ENCODE data around the gene RCE1.
A peak's percentile ranks its signal among the peaks of the same experiment; 100 is the strongest.

The RCE1 gene

GRCh38 chr11:66882561-66883015, 39.3 kb downstream of the RCE1 start:
- H3K4me3 ChIP-seq (ENCODE audit: low read length in 2 of 2): peak overlapping the region; percentile 26 to 72
- no peaks in the 10 kb centered on the region for H3K36me3 ChIP-seq (ENCODE audit: control insufficient read depth in 2 of 2, insufficient read depth in 2 of 2, low read length in 2 of 2)
- H3K9me3 ChIP-seq (ENCODE audit: control insufficient read depth in 2 of 2, low read length in 2 of 2): no peaks in the 10 kb centered on the region
- H3K4me1 ChIP-seq (ENCODE audit: control insufficient read depth, insufficient read depth, low read length): peaks cover 23% of the 10 kb centered on the region
- no peaks in the 10 kb centered on the region for H3K27me3 ChIP-seq (ENCODE audit: control insufficient read depth in 1 of 2, insufficient read depth in 2 of 2, low read length in 2 of 2)
- peak overlapping the region; percentile 70 for H3K27ac ChIP-seq (ENCODE audit: low read length)
- peak overlapping the region; percentile 24 to 58 for H3K9ac ChIP-seq (ENCODE audit: low read length in 2 of 2)

- H3K27ac ChIP-seq (ENCODE audit: low read length): peak overlapping the region; percentile 70
- no peaks in the 10 kb centered on the region for H3K27me3 ChIP-seq (ENCODE audit: control insufficient read depth in 1 of 2, insufficient read depth in 2 of 2, low read length in 2 of 2)
- no peaks in the 10 kb centered on the region for H3K36me3 ChIP-seq (ENCODE audit: control insufficient read depth in 2 of 2, insufficient read depth in 2 of 2, low read length in 2 of 2)
- peaks cover 22% of the 10 kb centered on the region for H3K4me1 ChIP-seq (ENCODE audit: control insufficient read depth, insufficient read depth, low read length)
- H3K4me3 ChIP-seq (ENCODE audit: low read length in 2 of 2): peak overlapping the region; percentile 26 to 72
- peak overlapping the region; percentile 24 to 58 for H3K9ac ChIP-seq (ENCODE audit: low read length in 2 of 2)
- no peaks in the 10 kb centered on the region for H3K9me3 ChIP-seq (ENCODE audit: control insufficient read depth in 2 of 2, low read length in 2 of 2)
Measured at GRCh38 chr11:66883016-66883965, 40.0 kb downstream of the RCE1 start.

- H3K4me3 ChIP-seq (ENCODE audit: low read length in 2 of 2): no peak overlapping the region
- no peak overlapping the region for H3K9ac ChIP-seq (ENCODE audit: low read length in 2 of 2)
- no peaks in the 10 kb centered on the region for H3K36me3 ChIP-seq (ENCODE audit: control insufficient read depth in 2 of 2, insufficient read depth in 2 of 2, low read length in 2 of 2)
- no peaks in the 10 kb centered on the region for H3K9me3 ChIP-seq (ENCODE audit: control insufficient read depth in 2 of 2, low read length in 2 of 2)
- no peaks in the 10 kb centered on the region for H3K27me3 ChIP-seq (ENCODE audit: control insufficient read depth in 1 of 2, insufficient read depth in 2 of 2, low read length in 2 of 2)
- no peak overlapping the region for H3K27ac ChIP-seq (ENCODE audit: low read length)
- H3K4me1 ChIP-seq (ENCODE audit: control insufficient read depth, insufficient read depth, low read length): peaks cover 18% of the 10 kb centered on the region
Measured at GRCh38 chr11:66884443-66884842, 41.2 kb downstream of the RCE1 start.

- Histone ChIP-seq H3K27me3 (ENCODE audit: control insufficient read depth in 1 of 2, insufficient read depth in 2 of 2, low read length in 2 of 2) (no peaks in the 10 kb centered on the region), H3K9ac (ENCODE audit: low read length in 2 of 2) (no peak overlapping the region), H3K4me3 (ENCODE audit: low read length in 2 of 2) (no peak overlapping the region), H3K36me3 (ENCODE audit: control insufficient read depth in 2 of 2, insufficient read depth in 2 of 2, low read length in 2 of 2) (no peaks in the 10 kb centered on the region), H3K9me3 (ENCODE audit: control insufficient read depth in 2 of 2, low read length in 2 of 2) (no peaks in the 10 kb centered on the region), H3K4me1 (ENCODE audit: control insufficient read depth, insufficient read depth, low read length) (peaks cover 18% of the 10 kb centered on the region), H3K27ac (ENCODE audit: low read length) (no peak overlapping the region)
Measured at GRCh38 chr11:66885469-66885868, 42.2 kb downstream of the RCE1 start.

DNA sequence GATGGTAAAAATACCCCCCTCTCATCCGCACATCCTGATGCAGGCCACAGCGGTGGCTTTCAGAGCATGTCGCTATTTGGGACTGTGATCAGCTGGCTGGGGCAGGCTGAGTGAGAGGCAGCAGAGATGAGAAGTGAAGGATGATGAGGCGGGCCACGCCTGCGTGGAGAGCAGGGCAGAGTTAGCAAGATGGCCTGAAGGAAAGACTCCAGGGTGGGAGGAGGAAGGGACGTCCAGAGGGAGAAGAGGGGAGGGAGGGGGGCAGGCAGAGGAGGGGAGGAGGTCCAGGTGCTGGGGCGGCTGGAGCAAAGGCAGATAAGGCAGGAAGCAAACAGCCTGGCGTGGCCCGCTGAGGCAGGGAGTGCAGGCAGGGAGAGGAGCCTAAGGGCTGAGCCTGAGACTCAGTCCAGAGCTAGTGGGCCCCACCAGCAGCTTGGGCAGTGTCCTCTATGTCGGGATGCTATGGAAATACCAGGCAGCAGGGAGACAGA, 42.8 kb downstream of the RCE1 start:
- Histone ChIP-seq H3K9me3 (ENCODE audit: control insufficient read depth in 2 of 2, low read length in 2 of 2) (no peaks in the 10 kb centered on the region), H3K27me3 (ENCODE audit: control insufficient read depth in 1 of 2, insufficient read depth in 2 of 2, low read length in 2 of 2) (no peaks in the 10 kb centered on the region), H3K4me1 (ENCODE audit: control insufficient read depth, insufficient read depth, low read length) (peaks cover 18% of the 10 kb centered on the region), H3K4me3 (ENCODE audit: low read length in 2 of 2) (no peak overlapping the region), H3K36me3 (ENCODE audit: control insufficient read depth in 2 of 2, insufficient read depth in 2 of 2, low read length in 2 of 2) (no peaks in the 10 kb centered on the region), H3K27ac (ENCODE audit: low read length) (no peak overlapping the region), H3K9ac (ENCODE audit: low read length in 2 of 2) (no peak overlapping the region)

- H3K36me3 ChIP-seq (ENCODE audit: control insufficient read depth in 2 of 2, insufficient read depth in 2 of 2, low read length in 2 of 2): no peaks in the 10 kb centered on the region
- H3K27ac ChIP-seq (ENCODE audit: low read length): no peak overlapping the region
- H3K4me1 ChIP-seq (ENCODE audit: control insufficient read depth, insufficient read depth, low read length): peaks cover 18% of the 10 kb centered on the region
- H3K9ac ChIP-seq (ENCODE audit: low read length in 2 of 2): no peak overlapping the region
- no peaks in the 10 kb centered on the region for H3K27me3 ChIP-seq (ENCODE audit: control insufficient read depth in 1 of 2, insufficient read depth in 2 of 2, low read length in 2 of 2)
- no peak overlapping the region for H3K4me3 ChIP-seq (ENCODE audit: low read length in 2 of 2)
- H3K9me3 ChIP-seq (ENCODE audit: control insufficient read depth in 2 of 2, low read length in 2 of 2): no peaks in the 10 kb centered on the region
Measured at GRCh38 chr11:66886671-66887221, 43.5 kb downstream of the RCE1 start.

DNA sequence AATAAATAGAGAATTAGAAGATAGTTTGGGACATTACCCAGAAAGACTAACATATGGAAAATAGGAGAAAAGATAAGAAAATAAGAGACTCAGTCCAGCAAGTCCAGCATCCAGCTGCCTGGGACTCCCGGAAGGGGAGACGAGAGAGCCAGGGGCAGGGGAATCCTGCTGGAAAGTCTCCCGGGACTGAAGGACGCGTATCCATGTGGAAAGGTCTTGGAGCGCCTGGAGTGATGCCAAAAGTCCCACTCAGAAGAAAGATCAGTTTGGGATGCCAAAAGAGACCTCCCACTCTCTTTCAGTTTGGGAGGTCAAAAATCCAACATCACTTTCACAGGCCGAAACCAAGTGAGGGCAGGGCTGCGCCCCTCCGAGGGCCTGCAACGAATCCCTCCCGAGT, 44.3 kb downstream of the RCE1 start:
- Histone ChIP-seq H3K4me1 (ENCODE audit: control insufficient read depth, insufficient read depth, low read length) (peaks cover 11% of the 10 kb centered on the region), H3K27me3 (ENCODE audit: control insufficient read depth in 1 of 2, insufficient read depth in 2 of 2, low read length in 2 of 2) (no peaks in the 10 kb centered on the region), H3K4me3 (ENCODE audit: low read length in 2 of 2) (no peak overlapping the region), H3K9me3 (ENCODE audit: control insufficient read depth in 2 of 2, low read length in 2 of 2) (no peaks in the 10 kb centered on the region), H3K9ac (ENCODE audit: low read length in 2 of 2) (no peak overlapping the region), H3K27ac (ENCODE audit: low read length) (no peak overlapping the region), H3K36me3 (ENCODE audit: control insufficient read depth in 2 of 2, insufficient read depth in 2 of 2, low read length in 2 of 2) (no peaks in the 10 kb centered on the region)

DNA sequence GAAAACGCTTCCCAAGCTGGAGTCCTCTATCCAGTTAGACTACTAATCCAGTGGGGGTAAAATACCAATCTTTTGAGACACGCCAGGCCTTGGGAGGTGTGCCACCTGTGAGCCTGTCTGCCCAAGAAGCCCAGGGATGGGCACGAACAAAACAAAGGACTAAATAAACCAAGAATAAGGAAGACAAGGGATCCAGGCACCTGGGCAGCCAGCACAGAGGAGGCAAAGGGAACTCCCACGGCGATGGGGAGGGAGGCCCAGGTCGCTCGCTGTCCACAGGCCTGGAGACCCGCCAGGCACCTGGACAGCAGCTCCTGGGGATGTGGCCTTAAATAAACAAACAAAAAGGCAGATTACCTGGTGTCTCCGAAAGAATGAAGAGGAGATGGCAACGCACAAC, 45.0 kb downstream of the RCE1 start:
- H3K4me3 ChIP-seq (ENCODE audit: low read length in 2 of 2): no peak overlapping the region
- H3K4me1 ChIP-seq (ENCODE audit: control insufficient read depth, insufficient read depth, low read length): peaks cover 5% of the 10 kb centered on the region
- no peaks in the 10 kb centered on the region for H3K9me3 ChIP-seq (ENCODE audit: control insufficient read depth in 2 of 2, low read length in 2 of 2)
- no peak overlapping the region for H3K9ac ChIP-seq (ENCODE audit: low read length in 2 of 2)
- H3K27ac ChIP-seq (ENCODE audit: low read length): no peak overlapping the region
- H3K27me3 ChIP-seq (ENCODE audit: control insufficient read depth in 1 of 2, insufficient read depth in 2 of 2, low read length in 2 of 2): no peaks in the 10 kb centered on the region
- no peaks in the 10 kb centered on the region for H3K36me3 ChIP-seq (ENCODE audit: control insufficient read depth in 2 of 2, insufficient read depth in 2 of 2, low read length in 2 of 2)

- Histone ChIP-seq H3K36me3 (ENCODE audit: control insufficient read depth in 2 of 2, insufficient read depth in 2 of 2, low read length in 2 of 2) (no peaks in the 10 kb centered on the region), H3K4me1 (ENCODE audit: control insufficient read depth, insufficient read depth, low read length) (no peaks in the 10 kb centered on the region), H3K9ac (ENCODE audit: low read length in 2 of 2) (no peak overlapping the region), H3K27me3 (ENCODE audit: control insufficient read depth in 1 of 2, insufficient read depth in 2 of 2, low read length in 2 of 2) (no peaks in the 10 kb centered on the region), H3K27ac (ENCODE audit: low read length) (no peak overlapping the region), H3K4me3 (ENCODE audit: low read length in 2 of 2) (no peak overlapping the region), H3K9me3 (ENCODE audit: control insufficient read depth in 2 of 2, low read length in 2 of 2) (no peaks in the 10 kb centered on the region)
Measured at GRCh38 chr11:66889960-66890359, 46.7 kb downstream of the RCE1 start.

DNA sequence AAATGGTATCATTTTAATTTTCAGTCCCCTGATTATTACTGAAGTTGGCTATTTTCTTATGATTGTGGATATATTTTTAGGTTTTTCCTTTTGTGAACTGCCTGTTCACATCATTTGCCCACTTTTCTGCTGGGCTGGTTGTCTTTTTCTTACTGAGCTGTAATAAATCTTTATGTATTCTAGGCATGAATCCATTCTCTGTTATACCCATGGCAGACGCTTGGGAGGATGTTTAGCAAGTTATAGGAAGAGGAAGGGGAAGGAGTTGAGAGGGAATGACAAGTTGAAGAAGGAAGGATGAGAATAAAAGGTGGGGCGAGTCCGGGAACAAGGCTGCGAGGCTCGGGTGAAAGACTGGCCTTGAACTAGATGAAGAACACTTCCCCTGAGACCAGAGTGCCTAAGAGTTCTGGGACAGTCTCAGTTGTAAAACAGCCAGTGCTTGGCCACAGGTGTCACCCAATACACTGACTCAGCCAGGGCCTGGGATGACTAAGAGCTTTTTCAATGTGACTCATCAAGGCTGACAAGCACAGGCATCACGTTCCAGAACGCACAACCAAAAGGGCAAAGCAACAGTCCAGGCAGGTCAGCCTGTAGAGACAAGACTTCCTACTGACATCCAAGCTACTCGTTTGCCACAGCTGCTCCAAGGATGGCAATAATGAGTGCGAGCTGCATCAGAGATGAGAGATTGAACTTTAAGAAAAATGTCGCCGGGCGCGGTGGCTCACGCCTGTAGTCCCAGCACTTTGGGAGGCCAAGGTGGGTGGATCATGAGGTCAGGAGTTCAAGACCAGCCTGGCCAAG, 48.8 kb downstream of the RCE1 start:
- Histone ChIP-seq H3K4me3 (ENCODE audit: low read length in 2 of 2) (no peak overlapping the region), H3K27ac (ENCODE audit: low read length) (no peak overlapping the region), H3K9me3 (ENCODE audit: control insufficient read depth in 2 of 2, low read length in 2 of 2) (no peaks in the 10 kb centered on the region), H3K27me3 (ENCODE audit: control insufficient read depth in 1 of 2, insufficient read depth in 2 of 2, low read length in 2 of 2) (no peaks in the 10 kb centered on the region), H3K9ac (ENCODE audit: low read length in 2 of 2) (no peak overlapping the region), H3K4me1 (ENCODE audit: control insufficient read depth, insufficient read depth, low read length) (no peaks in the 10 kb centered on the region), H3K36me3 (ENCODE audit: control insufficient read depth in 2 of 2, insufficient read depth in 2 of 2, low read length in 2 of 2) (no peaks in the 10 kb centered on the region)

Measured in stomach smooth muscle (tissue), 2 donors.